Lower lobe of right lung (tissue), 2 donors: ENCODE results near the gene TRIM38. TPM values are rescaled to one million over a fixed set of nuclear protein-coding genes. Genes with fewer than 3 reads are reported as not detected.

Experiments
- ATAC-seq, 2 donors: fragments of 200-7000 bp; cut with Tn5 transposase; one replicate each; pipeline ENCODE4 v1.9.1; 2020 to 2022; ENCODE audit warnings: mild to moderate bottlenecking in 2 of 2, moderate library complexity in 2 of 2
- DNase-seq: peaks from one replicate; pipeline ENCODE4 v3.0.0-alpha.2; 2020
- H3K27ac ChIP-seq: fragments of 200-600 bp; one replicate; pipeline ENCODE4 v1.8.0; 2022
- H3K27me3 ChIP-seq: fragments of 200-600 bp; one replicate; pipeline ENCODE4 v1.8.0; 2022; ENCODE audit warnings: low read depth
- H3K36me3 ChIP-seq: fragments of 200-600 bp; one replicate; pipeline ENCODE4 v1.8.0; 2022; ENCODE audit warnings: mild to moderate bottlenecking
- H3K4me1 ChIP-seq: fragments of 200-600 bp; one replicate; pipeline ENCODE4 v1.8.0; 2022
- H3K4me3 ChIP-seq: fragments of 200-600 bp; one replicate; pipeline ENCODE4 v1.8.0; 2022; ENCODE audit warnings: mild to moderate bottlenecking
- H3K9me3 ChIP-seq: fragments of 200-600 bp; one replicate; pipeline ENCODE4 v1.8.0; 2022
- intact Hi-C: fragments of 100-400 bp; cut with DNase I; formaldehyde crosslinking; loops from one replicate; pipeline ENCODE4 v1.11.0; 2022
- total RNA-seq: library from RNA; stranded (reverse); fragmentation: NEBNext Ultra II Directional; extraction: Animal tissue kit (Norgen Biotek cat#: 25700); gene quantifications from one replicate; pipeline ENCODE4 v1.2.1, GENCODE V29; 2021
- TF ChIP-seq, protein P1 (sequence below): fragments of 200-600 bp; IDR thresholded peaks from one replicate; pipeline ENCODE4 v1.8.0; 2022; ENCODE audit warnings: antibody characterized with exemption, mild to moderate bottlenecking
- donor health status: DM: no; HTN: yes; CAD: no; lungs with severe emphysema.

The TRIM38 gene
- total RNA-seq, 1 donor from 2014 or later, result 23.0 TPM

GRCh38 chr6:26024651-26025046, 62.0 kb downstream of the TRIM38 start:
- TF ChIP-seq, protein P1, sequence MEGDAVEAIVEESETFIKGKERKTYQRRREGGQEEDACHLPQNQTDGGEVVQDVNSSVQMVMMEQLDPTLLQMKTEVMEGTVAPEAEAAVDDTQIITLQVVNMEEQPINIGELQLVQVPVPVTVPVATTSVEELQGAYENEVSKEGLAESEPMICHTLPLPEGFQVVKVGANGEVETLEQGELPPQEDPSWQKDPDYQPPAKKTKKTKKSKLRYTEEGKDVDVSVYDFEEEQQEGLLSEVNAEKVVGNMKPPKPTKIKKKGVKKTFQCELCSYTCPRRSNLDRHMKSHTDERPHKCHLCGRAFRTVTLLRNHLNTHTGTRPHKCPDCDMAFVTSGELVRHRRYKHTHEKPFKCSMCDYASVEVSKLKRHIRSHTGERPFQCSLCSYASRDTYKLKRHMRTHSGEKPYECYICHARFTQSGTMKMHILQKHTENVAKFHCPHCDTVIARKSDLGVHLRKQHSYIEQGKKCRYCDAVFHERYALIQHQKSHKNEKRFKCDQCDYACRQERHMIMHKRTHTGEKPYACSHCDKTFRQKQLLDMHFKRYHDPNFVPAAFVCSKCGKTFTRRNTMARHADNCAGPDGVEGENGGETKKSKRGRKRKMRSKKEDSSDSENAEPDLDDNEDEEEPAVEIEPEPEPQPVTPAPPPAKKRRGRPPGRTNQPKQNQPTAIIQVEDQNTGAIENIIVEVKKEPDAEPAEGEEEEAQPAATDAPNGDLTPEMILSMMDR, result no peak
- Histone ChIP-seq H3K36me3 (no peaks in the 10 kb centered on the region), H3K27ac (peak overlapping the region; percentile 95), H3K9me3 (no peaks in the 10 kb centered on the region), H3K4me1 (peaks cover 18% of the 10 kb centered on the region), H3K27me3 (no peaks in the 10 kb centered on the region), H3K4me3 (no peak overlapping the region)
- DNase-seq, result no peak
- intact Hi-C loops, result no loop called here
- no peak for ATAC-seq

- peak; percentile 1 to 2 for ATAC-seq
- Histone ChIP-seq H3K9me3 (no peaks in the 10 kb centered on the region), H3K4me1 (peaks cover 18% of the 10 kb centered on the region), H3K27ac (peak overlapping the region; percentile 95), H3K27me3 (no peaks in the 10 kb centered on the region), H3K36me3 (no peaks in the 10 kb centered on the region), H3K4me3 (peak overlapping the region; percentile 67)
- TF ChIP-seq, protein P1, result no peak
- intact Hi-C loops, result no loop called here
- DNase-seq, result no peak
These were observed 62.7 kb downstream of the TRIM38 start for GRCh38 chr6:26025047-26025893.

DNA sequence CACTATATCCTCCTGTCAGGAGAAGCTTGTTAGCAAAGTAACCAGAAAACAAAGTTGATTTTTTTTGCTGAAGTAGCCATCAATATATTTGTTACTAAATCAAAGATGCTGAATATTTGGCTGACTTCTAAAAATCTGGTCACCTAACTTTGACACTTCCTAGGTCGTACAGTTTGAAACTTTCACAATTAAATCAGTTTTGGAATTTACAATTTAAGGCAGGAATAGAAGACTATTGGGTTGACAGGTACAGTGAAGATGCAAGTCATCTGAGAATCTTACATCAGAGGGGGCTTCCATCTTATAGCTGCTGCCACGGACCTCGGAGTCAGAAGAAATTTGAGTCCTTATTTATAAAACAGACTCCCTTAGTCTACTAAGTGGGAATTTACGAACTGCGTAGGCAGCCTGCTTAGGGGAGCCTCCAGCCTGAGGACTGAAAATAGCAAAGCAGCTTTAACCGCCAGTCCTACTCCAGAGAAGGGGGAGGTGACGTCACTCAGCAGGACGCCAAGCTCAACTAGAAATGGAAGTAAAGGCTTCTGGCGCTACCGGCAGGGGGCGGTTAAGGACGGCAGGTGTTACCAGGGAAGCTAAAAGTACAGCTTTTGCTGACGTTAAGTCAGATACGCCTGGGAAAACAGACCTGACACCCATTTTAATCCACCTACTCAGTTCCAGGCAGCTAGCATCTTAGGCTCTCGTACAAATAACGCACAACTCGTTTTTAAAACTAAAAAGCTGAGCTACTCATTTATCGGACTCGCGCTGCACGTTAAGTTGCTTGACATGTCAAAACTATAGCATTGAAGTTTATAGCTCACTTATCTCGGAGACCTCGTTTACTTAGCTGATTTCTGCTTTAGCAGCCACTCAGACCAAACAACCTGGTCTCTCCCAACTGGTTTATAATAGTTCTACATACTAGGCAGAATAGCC, 63.6 kb downstream of the TRIM38 start:
- ATAC-seq, result peak; percentile 80 to 82
- H3K9me3 ChIP-seq, result no peaks in the 10 kb centered on the region
- peak overlapping the region; percentile 95 for H3K27ac ChIP-seq
- no peaks in the 10 kb centered on the region for H3K27me3 ChIP-seq
- no peaks in the 10 kb centered on the region for H3K36me3 ChIP-seq
- H3K4me3 ChIP-seq, result peak overlapping the region; percentile 67
- intact Hi-C loops, result no loop called here
- TF ChIP-seq, protein P1, result peak; percentile 88
- H3K4me1 ChIP-seq, result peaks cover 19% of the 10 kb centered on the region
- peak; percentile 96 for DNase-seq

GRCh38 chr6:26026833-26027490, 64.4 kb downstream of the TRIM38 start:
- Histone ChIP-seq H3K4me3 (peak overlapping the region; percentile 67), H3K27me3 (no peaks in the 10 kb centered on the region), H3K36me3 (no peaks in the 10 kb centered on the region), H3K9me3 (no peaks in the 10 kb centered on the region), H3K27ac (peak overlapping the region; percentile 95), H3K4me1 (peaks cover 26% of the 10 kb centered on the region)
- peak; percentile 85 to 88 for ATAC-seq
- peak; percentile 93 for DNase-seq
- intact Hi-C loops, result no loop called here
- TF ChIP-seq, protein P1, result no peak
